ENCODE measurements around the gene ZNF497. TPM values are rescaled to one million over a fixed set of nuclear protein-coding genes. Genes with fewer than 3 reads are reported as not detected.

The ZNF497 gene
- total and polyA plus RNA-seq, 2 of the 13 experiments (the other 11 are each of a cell fraction or from before 2014, with no cell fraction given), result 1.5 to 1.9 TPM

DNA sequence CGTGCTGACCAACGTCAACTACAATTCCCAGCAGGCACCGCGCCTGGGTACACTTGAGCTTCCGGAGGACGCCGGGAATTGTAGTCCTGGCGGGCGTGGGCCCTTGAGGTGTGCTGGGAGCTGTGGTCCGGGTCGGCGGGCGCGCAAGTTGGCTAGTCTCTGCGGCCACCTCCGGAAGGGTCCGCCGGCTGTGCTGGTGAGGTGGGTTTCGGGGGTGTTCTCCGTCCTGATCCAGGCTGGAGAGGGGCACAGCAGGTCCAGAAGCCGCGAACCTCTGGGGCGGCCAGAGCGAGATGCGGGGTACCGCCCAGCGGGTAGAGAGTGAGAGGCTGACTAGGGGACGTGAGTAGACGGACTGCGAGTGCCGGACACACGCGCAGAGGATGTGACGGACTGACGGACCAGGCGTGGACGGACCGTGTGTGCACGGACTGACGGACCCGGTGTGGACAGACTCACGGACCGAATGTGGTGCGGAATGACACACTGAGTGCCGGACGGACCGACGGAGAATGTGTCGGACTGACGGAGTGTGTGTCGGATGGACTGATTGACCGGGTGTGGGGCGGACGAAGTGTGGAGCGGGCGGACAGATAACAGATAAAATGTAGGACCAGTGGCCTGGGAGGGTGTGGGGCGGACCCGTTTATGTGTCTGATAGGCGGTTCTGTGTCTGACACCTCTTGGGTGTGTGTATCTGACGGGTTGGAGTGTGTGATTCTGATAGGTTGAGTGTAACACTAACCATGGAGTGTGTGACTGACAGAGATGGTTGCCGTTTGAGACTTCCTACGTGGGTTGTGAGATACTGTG lies 35.4 kb downstream of the ZNF497 start, which contains the start of gene ZSCAN22 (continued):
- TF ChIP-seq, protein P1, sequence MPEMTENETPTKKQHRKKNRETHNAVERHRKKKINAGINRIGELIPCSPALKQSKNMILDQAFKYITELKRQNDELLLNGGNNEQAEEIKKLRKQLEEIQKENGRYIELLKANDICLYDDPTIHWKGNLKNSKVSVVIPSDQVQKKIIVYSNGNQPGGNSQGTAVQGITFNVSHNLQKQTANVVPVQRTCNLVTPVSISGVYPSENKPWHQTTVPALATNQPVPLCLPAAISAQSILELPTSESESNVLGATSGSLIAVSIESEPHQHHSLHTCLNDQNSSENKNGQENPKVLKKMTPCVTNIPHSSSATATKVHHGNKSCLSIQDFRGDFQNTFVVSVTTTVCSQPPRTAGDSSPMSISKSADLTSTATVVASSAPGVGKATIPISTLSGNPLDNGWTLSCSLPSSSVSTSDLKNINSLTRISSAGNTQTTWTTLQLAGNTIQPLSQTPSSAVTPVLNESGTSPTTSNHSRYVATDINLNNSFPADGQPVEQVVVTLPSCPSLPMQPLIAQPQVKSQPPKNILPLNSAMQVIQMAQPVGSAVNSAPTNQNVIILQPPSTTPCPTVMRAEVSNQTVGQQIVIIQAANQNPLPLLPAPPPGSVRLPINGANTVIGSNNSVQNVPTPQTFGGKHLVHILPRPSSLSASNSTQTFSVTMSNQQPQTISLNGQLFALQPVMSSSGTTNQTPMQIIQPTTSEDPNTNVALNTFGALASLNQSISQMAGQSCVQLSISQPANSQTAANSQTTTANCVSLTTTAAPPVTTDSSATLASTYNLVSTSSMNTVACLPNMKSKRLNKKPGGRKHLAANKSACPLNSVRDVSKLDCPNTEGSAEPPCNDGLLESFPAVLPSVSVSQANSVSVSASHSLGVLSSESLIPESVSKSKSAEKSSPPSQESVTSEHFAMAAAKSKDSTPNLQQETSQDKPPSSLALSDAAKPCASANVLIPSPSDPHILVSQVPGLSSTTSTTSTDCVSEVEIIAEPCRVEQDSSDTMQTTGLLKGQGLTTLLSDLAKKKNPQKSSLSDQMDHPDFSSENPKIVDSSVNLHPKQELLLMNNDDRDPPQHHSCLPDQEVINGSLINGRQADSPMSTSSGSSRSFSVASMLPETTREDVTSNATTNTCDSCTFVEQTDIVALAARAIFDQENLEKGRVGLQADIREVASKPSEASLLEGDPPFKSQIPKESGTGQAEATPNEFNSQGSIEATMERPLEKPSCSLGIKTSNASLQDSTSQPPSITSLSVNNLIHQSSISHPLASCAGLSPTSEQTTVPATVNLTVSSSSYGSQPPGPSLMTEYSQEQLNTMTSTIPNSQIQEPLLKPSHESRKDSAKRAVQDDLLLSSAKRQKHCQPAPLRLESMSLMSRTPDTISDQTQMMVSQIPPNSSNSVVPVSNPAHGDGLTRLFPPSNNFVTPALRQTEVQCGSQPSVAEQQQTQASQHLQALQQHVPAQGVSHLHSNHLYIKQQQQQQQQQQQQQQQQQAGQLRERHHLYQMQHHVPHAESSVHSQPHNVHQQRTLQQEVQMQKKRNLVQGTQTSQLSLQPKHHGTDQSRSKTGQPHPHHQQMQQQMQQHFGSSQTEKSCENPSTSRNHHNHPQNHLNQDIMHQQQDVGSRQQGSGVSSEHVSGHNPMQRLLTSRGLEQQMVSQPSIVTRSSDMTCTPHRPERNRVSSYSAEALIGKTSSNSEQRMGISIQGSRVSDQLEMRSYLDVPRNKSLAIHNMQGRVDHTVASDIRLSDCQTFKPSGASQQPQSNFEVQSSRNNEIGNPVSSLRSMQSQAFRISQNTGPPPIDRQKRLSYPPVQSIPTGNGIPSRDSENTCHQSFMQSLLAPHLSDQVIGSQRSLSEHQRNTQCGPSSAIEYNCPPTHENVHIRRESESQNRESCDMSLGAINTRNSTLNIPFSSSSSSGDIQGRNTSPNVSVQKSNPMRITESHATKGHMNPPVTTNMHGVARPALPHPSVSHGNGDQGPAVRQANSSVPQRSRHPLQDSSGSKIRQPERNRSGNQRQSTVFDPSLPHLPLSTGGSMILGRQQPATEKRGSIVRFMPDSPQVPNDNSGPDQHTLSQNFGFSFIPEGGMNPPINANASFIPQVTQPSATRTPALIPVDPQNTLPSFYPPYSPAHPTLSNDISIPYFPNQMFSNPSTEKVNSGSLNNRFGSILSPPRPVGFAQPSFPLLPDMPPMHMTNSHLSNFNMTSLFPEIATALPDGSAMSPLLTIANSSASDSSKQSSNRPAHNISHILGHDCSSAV (CRISPR knock-in tag; IDR thresholded peaks at IDR 0.05; ENCODE audit: borderline replicate concordance), result no peak
- TF ChIP-seq ZZZ3 (CRISPR knock-in tag; IDR thresholded peaks at IDR 0.05; ENCODE audit: borderline replicate concordance), result peak; percentile 82; the same call in 1 of the 2 replicates
- TF ChIP-seq, protein P2, sequence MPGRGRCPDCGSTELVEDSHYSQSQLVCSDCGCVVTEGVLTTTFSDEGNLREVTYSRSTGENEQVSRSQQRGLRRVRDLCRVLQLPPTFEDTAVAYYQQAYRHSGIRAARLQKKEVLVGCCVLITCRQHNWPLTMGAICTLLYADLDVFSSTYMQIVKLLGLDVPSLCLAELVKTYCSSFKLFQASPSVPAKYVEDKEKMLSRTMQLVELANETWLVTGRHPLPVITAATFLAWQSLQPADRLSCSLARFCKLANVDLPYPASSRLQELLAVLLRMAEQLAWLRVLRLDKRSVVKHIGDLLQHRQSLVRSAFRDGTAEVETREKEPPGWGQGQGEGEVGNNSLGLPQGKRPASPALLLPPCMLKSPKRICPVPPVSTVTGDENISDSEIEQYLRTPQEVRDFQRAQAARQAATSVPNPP (CRISPR knock-in tag; IDR thresholded peaks at IDR 0.05), result no peak
- TF ChIP-seq, protein P3, sequence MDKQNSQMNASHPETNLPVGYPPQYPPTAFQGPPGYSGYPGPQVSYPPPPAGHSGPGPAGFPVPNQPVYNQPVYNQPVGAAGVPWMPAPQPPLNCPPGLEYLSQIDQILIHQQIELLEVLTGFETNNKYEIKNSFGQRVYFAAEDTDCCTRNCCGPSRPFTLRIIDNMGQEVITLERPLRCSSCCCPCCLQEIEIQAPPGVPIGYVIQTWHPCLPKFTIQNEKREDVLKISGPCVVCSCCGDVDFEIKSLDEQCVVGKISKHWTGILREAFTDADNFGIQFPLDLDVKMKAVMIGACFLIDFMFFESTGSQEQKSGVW (CRISPR knock-in tag; IDR thresholded peaks at IDR 0.05; ENCODE audit: borderline replicate concordance), result no peak
- TF ChIP-seq, protein P4, sequence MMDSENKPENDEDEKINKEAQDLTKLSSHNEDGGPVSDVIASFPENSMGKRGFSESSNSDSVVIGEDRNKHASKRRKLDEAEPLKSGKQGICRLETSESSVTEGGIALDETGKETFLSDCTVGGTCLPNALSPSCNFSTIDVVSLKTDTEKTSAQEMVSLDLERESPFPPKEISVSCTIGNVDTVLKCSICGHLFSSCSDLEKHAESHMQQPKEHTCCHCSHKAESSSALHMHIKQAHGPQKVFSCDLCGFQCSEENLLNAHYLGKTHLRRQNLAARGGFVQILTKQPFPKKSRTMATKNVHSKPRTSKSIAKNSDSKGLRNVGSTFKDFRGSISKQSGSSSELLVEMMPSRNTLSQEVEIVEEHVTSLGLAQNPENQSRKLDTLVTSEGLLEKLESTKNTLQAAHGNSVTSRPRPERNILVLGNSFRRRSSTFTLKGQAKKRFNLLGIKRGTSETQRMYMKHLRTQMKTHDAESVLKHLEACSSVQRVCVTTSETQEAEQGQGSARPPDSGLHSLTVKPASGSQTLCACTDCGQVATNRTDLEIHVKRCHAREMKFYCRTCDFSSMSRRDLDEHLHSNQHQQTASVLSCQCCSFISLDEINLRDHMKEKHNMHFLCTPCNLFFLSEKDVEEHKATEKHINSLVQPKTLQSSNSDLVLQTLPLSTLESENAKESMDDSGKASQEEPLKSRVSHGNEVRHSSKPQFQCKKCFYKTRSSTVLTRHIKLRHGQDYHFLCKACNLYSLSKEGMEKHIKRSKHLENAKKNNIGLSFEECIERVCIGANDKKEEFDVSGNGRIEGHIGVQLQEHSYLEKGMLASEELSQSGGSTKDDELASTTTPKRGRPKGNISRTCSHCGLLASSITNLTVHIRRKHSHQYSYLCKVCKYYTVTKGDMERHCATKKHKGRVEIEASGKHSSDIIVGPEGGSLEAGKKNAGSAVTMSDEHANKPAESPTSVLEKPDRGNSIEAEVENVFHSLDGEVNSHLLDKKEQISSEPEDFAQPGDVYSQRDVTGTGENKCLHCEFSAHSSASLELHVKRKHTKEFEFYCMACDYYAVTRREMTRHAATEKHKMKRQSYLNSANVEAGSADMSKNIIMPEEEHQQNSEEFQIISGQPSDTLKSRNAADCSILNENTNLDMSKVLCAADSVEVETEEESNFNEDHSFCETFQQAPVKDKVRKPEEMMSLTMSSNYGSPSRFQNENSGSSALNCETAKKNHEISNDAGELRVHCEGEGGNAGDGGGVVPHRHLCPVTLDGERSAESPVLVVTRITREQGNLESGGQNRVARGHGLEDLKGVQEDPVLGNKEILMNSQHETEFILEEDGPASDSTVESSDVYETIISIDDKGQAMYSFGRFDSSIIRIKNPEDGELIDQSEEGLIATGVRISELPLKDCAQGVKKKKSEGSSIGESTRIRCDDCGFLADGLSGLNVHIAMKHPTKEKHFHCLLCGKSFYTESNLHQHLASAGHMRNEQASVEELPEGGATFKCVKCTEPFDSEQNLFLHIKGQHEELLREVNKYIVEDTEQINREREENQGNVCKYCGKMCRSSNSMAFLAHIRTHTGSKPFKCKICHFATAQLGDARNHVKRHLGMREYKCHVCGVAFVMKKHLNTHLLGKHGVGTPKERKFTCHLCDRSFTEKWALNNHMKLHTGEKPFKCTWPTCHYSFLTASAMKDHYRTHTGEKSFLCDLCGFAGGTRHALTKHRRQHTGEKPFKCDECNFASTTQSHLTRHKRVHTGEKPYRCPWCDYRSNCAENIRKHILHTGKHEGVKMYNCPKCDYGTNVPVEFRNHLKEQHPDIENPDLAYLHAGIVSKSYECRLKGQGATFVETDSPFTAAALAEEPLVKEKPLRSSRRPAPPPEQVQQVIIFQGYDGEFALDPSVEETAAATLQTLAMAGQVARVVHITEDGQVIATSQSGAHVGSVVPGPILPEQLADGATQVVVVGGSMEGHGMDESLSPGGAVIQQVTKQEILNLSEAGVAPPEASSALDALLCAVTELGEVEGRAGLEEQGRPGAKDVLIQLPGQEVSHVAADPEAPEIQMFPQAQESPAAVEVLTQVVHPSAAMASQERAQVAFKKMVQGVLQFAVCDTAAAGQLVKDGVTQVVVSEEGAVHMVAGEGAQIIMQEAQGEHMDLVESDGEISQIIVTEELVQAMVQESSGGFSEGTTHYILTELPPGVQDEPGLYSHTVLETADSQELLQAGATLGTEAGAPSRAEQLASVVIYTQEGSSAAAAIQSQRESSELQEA (CRISPR knock-in tag; IDR thresholded peaks at IDR 0.05; ENCODE audit: not compliant biosample characterization), result peak; percentile 77
- TF ChIP-seq ZNF34 (CRISPR knock-in tag; IDR thresholded peaks at IDR 0.05; ENCODE audit: borderline replicate concordance), result 0 out of 2 replicates have a peak, but pooled peaks have one; percentile 61
- TF ChIP-seq CBX5 (CRISPR knock-in tag; IDR thresholded peaks at IDR 0.05; ENCODE audit: borderline replicate concordance), result peak; percentile 96
- TF ChIP-seq MXD4 (CRISPR knock-in tag; IDR thresholded peaks at IDR 0.05), result no peak
